HG03469 (cell line): ENCODE data around the gene RASGRF1.
A peak's percentile ranks its signal among the peaks of the same experiment; 100 is the strongest.

Experiments used
- ATAC-seq: cut with Tn5 transposase; IDR thresholded peaks from one replicate; pipeline ENCODE4 v1.9.1; 2021; ENCODE audit warnings: mild to moderate bottlenecking, moderate library complexity, moderate number of reproducible peaks; ENCODE audit not compliant: unreplicated experiment

The RASGRF1 gene

GRCh38 chr15:78992416-78993256, 97.9 kb downstream of the RASGRF1 start:
- no peak for ATAC-seq

- no peak for ATAC-seq
Measured at GRCh38 chr15:78991879-78992278, 98.7 kb downstream of the RASGRF1 start.

GRCh38 chr15:78991476-78991875, 99.1 kb downstream of the RASGRF1 start:
- ATAC-seq, result no peak

GRCh38 chr15:78990278-78990677, 100.3 kb downstream of the RASGRF1 start:
- no peak for ATAC-seq

- no peak for ATAC-seq
Measured at GRCh38 chr15:78989701-78990240, 100.8 kb downstream of the RASGRF1 start.

GRCh38 chr15:78988361-78988911, 102.1 kb downstream of the RASGRF1 start:
- ATAC-seq, result no peak

- no peak for ATAC-seq
Measured at GRCh38 chr15:78987556-78988360, 102.8 kb downstream of the RASGRF1 start.

- ATAC-seq, result no peak
Measured at GRCh38 chr15:78985859-78986475, 104.6 kb downstream of the RASGRF1 start.

- no peak for ATAC-seq
Measured at GRCh38 chr15:78984041-78984440, 106.5 kb downstream of the RASGRF1 start.

- ATAC-seq, result no peak
Measured at GRCh38 chr15:78983146-78983918, 107.2 kb downstream of the RASGRF1 start.

GRCh38 chr15:78982736-78983135, 107.8 kb downstream of the RASGRF1 start:
- ATAC-seq, result no peak

- no peak for ATAC-seq
Measured at GRCh38 chr15:78981532-78982313, 108.9 kb downstream of the RASGRF1 start.

GRCh38 chr15:78979456-78980320, 110.9 kb downstream of the RASGRF1 start:
- ATAC-seq, result no peak

GRCh38 chr15:78978601-78979179, 111.9 kb downstream of the RASGRF1 start:
- no peak for ATAC-seq

GRCh38 chr15:78977591-78978347, 112.8 kb downstream of the RASGRF1 start:
- peak; percentile 11 for ATAC-seq

- ATAC-seq, result peak; percentile 37
Measured at GRCh38 chr15:78977091-78977571, 113.4 kb downstream of the RASGRF1 start.

- no peak for ATAC-seq
Measured at GRCh38 chr15:78976691-78977090, 113.9 kb downstream of the RASGRF1 start.
